Omental fat pad (tissue), 4 donors: ENCODE measurements around the gene FAM3D. TPM values are rescaled to one million over a fixed set of nuclear protein-coding genes. Genes with fewer than 3 reads are reported as not detected.

ENCODE experiments used
- ATAC-seq: fragments of 150-250 bp; one replicate; pipeline ENCODE4 v1.9.1; 2016; ENCODE audit warnings: mild to moderate bottlenecking, moderate library complexity; ENCODE audit not compliant: low FRiP score
- DNase-seq: peaks from one replicate; pipeline ENCODE4 v3.0.0-alpha.2; 2019; ENCODE audit warnings: low spot score
- total RNA-seq, 4 donors: library from RNA; depleted of rRNA; stranded (reverse); fragments of >200 nt; gene quantifications; one replicate each; pipeline ENCODE4 v1.1.0, GENCODE V29; 2016
- TF ChIP-seq, protein P1 (sequence below), 3 donors: fragments of 450-650 bp; IDR thresholded peaks; one replicate each; pipeline ENCODE4 v1.5.1; 2016 to 2017; ENCODE audit warnings: antibody characterized with exemption in 3 of 3, mild to moderate bottlenecking in 3 of 3, moderate library complexity in 2 of 3

The FAM3D gene
- total RNA-seq, 4 donors from 2014 or later, result 2.2 TPM; not detected in 3

DNA sequence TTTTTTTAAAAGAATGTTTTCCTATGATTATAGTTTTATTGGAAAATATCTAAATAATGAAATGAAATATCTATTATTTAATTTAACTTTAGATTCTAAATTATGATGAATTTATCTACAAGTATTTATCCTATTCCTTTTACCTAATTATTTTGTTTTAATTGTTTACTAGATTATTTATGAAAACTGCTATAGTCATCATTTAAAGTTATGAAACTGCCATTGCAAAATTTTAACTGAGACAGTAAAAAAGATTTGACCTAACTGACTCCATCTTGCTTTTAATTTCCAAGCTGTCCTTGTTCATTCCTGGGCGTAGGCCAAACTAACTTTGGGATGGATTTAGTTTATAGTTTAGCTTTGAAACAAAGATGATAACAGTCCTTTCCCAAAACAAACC lies 25.9 kb upstream of the FAM3D start:
- TF ChIP-seq, protein P1, sequence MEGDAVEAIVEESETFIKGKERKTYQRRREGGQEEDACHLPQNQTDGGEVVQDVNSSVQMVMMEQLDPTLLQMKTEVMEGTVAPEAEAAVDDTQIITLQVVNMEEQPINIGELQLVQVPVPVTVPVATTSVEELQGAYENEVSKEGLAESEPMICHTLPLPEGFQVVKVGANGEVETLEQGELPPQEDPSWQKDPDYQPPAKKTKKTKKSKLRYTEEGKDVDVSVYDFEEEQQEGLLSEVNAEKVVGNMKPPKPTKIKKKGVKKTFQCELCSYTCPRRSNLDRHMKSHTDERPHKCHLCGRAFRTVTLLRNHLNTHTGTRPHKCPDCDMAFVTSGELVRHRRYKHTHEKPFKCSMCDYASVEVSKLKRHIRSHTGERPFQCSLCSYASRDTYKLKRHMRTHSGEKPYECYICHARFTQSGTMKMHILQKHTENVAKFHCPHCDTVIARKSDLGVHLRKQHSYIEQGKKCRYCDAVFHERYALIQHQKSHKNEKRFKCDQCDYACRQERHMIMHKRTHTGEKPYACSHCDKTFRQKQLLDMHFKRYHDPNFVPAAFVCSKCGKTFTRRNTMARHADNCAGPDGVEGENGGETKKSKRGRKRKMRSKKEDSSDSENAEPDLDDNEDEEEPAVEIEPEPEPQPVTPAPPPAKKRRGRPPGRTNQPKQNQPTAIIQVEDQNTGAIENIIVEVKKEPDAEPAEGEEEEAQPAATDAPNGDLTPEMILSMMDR (IDR thresholded peaks at IDR 0.05), result no peak
- DNase-seq (no peak), ATAC-seq (no peak)

DNA sequence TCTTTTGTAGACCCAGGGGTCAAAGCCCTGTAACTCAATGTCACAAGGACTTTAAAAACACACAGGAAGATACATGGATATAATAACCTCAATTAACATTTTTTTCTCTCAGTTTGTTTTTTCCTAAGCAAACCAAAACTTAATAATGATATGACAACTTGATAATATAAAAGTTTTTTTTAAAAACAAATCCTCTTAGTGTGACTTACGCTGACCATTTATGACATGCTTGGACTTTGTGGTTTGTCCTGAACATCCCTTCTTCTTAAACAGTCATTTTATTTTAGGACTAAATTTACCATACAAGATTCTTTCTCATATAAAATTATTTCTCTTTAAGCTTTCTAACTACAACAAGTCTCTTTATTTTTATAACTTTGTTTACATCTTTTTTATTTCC lies 25.4 kb upstream of the FAM3D start:
- no peak for ATAC-seq
- DNase-seq, result no peak
- TF ChIP-seq, protein P1 (IDR thresholded peaks at IDR 0.05), result no peak

DNA sequence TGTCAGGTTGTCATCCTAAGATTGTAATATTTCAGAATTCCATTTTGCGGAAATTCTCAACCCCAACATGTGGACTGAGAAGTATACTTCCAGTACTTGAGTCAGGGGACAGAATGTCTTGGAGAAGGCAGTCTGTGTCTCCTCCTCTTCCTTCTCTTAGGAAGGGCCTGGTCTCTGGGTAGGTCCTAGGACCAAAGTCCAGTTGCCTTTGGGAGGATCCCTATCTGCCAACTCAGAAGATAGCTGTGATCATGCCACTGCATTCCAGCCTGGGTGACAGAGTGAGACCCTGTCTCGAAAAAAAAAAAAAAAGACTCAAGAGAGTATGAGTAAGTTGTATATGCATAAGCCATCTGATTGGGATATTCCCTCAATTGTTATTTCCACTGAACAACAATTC lies 23.9 kb upstream of the FAM3D start:
- no peak for ATAC-seq
- TF ChIP-seq, protein P1 (IDR thresholded peaks at IDR 0.05), result no peak
- DNase-seq, result no peak

DNA sequence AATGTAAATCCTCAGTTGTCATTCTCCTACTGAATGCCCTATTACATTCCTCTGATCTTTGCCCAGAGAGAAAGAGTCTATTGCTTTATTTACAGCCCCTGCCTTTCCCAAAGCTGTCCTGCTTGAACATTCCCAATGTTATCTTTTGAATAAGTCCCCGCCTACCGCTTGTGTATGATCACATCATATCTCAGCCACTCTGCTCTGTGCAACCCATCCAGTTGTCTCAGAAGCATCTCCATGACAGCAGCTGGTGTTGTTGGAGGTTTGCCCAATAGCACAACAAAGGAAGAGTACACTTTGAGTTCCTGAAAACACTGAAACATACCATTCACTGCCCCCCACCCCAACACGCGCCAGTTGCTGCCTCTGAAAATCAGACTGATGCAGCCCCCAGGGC lies 22.0 kb upstream of the FAM3D start:
- DNase-seq, result no peak
- ATAC-seq, result no peak
- TF ChIP-seq, protein P1 (IDR thresholded peaks at IDR 0.05), result no peak

DNA sequence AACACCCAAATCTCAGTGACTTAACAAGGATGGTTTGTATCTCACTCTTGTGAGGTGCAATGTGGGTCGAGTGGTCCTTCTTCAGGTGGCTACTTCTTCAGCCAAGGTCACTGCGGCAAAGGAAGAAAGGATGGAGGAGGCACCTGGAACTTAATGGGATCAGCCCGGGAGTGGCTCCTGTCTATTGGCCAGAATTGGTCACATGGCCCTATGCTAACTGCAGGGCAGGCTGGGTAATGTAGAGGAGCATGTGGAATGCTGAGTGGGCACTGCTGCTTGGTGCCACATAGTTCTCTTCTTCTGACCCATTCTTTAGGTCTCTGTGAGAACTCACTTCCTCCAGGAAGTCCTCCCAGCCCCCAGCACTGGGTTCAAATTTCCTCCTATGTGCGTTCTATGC lies 20.3 kb upstream of the FAM3D start:
- TF ChIP-seq, protein P1 (IDR thresholded peaks at IDR 0.05), result no peak
- DNase-seq, result no peak
- ATAC-seq, result no peak

DNA sequence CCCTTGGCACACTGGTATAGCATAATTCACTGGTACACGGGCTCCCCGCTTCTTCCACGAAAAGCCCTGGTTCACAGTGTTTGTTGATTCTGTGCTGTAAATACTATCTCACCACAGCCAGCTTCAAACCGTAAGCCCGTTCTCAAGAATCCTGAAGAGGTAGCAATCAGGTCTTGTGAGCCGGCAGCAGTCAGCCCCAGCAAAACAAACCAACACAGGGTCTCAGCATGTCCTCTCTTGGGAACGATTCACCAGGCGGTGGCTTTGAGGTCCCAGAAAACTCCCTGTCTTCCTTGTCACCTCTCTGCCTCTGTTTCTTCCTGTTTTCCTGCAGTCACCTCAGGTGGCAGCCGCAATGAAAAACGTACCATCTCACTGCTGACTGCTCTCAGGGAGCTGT lies 19.1 kb upstream of the FAM3D start:
- TF ChIP-seq, protein P1 (IDR thresholded peaks at IDR 0.05), result no peak
- ATAC-seq (no peak), DNase-seq (no peak)

DNA sequence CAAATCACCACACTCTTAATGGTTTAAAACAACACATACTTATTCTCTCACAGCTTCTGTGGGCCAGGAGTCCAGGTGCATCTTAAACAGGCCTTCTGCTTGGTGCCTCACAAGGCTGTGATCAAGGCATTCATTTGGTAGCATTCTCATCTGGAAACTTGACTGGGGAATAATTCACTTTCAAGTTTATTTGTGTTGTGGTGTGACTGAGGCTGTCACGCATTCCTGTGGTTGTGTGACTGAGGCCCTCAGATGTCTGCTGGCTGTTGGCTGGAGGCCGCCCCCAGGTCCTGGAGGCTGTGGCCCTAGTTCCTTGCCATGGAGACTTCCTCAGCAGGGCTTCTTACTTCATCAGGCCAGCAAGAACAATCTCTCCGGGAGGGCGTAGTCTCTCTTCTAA lies 16.9 kb upstream of the FAM3D start:
- ATAC-seq, result no peak

More for the DNA sequence above, 16.9 kb upstream of the FAM3D start:
- TF ChIP-seq, protein P1 (IDR thresholded peaks at IDR 0.05), result no peak
- DNase-seq, result no peak
